ENCODE measurements around the gene PDE6G. TPM values are rescaled to one million over a fixed set of nuclear protein-coding genes. Genes with fewer than 3 reads are reported as not detected.
"Not testable (repeated sequence)": the region's sequence is repeated elsewhere in the genome, so short reads cannot be mapped to it uniquely, and the experiment has no call there.

The PDE6G gene
- polyA plus RNA-seq, 1 donor = 4.0 TPM

DNA sequence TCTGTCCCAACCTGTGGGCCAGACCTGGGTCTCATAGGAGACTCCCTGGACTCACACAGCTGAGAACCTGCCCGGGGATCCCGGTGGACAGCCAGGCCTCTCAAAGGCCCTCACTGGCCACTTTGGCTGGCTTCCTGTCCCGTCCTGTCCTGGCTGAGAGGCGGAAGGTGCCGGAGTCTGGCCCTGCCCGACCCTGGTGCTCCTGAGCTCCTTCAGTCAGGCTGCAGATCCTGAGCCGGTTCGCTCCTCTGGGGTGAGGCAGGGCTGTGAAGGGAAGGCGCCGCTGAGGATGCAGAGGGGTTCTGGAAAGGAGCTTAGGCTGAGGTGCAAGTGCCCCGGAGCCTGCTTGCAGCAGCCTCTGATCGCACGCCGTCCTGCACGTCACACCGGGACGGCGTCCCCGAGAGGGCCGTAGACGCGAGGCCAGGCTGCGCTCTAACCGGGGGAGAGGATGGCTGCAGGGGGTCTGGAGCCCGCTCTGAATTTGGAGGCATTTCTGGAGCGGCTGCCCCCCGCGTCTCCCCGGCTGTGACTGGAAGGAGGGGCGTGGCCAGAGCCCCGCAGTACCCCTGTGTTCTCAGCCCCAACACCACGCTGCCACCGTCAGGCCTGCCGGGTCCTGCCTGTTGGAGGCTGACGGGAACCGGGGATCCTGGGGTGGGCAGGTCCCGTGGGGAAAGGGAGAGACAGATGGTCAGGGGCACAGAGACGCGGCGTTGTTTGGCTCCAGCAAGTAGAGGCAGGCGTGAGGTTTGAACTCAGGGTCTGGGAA lies 31.6 kb upstream of the PDE6G start:
- no peak for DNase-seq

DNA sequence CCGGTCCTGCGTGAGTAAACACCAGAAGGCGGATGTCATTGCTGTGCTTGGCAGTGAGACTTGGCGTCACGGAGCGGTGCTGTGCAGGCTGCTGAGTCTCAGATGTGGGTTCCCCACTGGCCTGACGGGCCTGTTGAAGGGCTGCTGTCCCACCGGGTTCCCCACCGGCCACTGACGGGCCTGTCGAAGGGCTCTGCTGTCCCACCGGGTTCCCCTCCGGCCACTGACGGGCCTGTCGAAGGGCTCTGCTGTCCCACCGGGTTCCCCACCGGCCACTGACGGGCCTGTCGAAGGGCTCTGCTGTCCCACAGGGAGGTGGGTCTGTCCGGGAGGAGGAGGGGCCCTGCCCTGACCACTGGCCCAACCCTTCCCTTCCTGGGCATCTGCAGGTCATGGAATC lies 30.3 kb upstream of the PDE6G start:
- no peak for DNase-seq

DNA sequence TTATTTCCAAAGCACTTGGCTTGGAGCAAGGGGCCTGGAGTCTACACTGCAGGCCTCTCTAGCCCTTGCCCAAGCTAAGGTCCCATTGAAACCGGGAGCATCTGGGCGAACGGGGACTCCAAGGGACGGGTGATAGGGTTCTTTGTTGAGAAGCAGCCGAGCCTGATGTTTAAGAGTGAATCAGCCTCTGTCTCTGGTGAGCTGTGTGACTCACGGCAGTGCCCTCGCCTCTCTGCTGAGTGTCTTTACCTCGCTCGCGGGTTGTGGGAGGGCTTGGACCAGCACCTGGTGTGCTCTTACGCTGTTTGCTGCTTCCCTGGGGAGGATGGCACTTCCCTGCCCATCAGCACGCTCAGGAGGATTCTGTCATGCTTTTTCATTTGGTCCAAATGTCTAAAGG lies 28.8 kb upstream of the PDE6G start:
- DNase-seq = no peak

DNA sequence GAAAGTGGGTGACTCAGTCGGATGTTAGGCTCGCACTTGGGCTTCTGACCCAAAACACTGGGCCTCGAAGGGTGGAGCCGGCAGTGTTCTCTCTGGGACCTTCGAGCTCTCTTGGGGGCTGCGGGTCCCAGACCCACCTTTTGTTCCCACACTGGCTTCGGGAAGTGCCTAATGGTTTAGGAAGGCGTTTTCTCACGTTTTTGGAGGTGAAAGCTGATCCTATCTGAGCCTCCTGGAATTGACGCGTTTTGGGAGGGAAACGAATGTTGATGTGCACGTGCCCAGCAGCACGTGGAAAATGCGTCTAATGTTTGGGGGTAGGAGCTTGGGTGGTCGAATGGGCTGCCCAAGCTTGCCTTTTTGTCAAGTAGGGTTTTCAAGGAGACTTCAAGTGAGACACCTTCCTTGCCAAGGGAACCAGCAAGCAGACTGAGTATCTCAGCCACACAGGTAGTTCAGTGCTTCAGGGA lies 28.1 kb upstream of the PDE6G start:
- DNase-seq = no peak

DNA sequence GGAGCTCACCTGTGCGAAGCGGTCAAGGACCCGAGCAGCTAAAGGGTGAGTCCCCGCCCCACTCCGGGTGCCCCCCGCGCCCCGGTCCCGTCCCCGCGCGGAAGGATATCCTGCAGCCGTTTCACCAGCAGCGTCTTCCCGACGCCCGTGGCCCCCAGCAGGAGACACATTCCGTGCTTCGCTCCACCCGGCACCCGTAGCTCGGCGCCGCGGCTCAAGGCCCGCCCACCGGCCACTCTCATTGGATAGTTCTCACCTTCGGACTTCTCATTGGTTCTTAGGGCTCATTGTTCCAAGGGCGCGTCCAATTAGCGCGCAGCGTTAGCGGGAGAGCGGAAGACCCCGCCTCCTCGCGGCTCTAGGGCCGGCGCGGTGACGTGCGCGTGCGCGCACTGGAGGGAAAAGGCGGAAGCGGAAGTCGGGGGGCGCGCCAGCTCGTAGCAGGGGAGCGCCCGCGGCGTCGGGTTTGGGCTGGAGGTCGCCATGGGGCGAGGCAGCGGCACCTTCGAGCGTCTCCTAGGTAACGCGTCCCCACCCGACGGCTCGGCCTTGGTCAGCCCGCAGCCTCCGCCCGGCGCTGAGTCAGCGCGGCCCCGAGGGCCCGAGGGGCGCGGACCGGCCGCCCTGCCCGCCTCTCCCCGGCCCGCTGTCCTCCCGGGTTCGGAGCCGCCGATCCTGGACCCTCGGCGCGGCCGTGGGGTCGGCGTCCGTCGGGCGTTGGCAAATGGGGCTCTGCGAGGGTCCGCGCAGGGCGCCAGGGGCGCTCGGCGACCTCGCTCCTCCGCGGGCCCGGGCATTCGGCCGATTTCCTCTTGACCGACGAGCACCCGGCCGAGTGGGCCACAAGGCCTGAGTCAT lies 27.5 kb upstream of the PDE6G start, which contains the start of the genes ARL16 and HGS:
ARL16 (minus strand) TSS at position 214 of the 858 bp plus-strand sequence; CDS start at position 170, 44 bp downstream.
HGS (plus strand) TSS at position 428 of the 858 bp plus-strand sequence; CDS start at position 484, 56 bp downstream.
- DNase-seq = peak; percentile 100

DNA sequence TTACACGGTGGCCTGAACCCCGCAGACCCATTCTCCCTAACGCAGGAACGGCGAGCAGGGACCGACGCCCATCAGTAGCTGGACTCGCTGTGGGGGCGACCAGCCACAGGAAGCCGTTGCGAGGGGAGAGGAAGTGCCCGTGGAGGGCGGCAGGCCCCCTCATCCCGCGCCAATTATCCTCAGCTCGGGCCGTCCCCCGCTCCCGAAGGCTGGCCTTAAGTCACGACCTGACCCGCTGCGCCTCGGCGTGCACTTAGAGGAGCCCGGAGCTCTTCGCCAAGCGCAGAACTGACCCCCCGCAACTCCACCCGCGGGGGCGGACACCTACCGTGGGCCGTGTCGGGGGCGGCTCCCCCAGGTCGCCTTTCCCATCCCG lies 26.9 kb upstream of the PDE6G start:
- DNase-seq = no peak

DNA sequence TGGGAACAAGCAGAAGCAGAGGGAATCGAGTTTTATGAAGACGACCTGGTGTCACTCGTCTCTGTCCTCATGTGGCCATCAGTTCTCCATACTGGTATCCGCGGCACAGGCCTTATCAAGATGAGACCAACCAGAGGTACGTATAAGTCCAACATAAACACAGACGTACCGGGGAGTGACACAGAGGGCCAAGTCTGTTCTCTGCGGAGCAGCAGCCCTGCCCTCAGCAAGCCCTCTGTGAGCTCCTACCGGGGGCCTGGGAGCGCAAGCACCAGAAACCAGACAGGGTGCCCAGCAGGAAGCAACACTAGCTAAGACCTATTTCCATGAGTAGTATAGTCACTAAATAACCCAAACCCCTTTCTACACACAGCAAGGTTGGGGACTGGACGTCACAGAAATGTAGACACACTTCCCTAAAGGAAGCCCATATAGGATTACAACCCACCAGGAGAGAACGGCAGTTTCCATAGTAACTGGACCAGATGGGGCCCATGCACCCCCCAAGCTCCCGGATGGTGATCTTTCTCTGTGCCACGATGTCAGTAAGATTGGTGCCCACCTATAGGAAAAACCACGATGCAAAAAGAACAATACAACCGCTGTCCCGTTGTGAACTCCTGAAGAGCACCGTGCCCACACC lies 26.3 kb upstream of the PDE6G start:
- no peak for DNase-seq

DNA sequence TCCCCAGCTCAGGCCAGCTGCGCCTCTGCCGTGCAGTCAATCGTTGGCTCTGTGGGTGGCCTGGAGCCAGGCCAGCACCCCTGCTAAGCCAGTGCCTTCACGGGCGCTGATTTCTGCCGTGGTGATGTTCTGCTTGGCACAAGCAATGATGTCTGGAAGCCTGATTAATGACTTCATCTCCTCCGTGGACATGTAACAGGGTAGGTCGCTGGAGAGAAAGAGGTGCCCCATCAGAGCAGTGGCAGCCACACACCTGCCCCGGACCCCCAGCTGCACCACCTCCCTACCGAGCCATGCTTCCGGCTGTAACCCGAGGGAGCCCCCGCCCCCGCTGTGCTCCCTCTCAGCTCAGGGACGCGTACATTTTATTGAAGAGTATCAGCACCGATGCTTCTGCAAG lies 25.3 kb upstream of the PDE6G start:
- no peak for DNase-seq

DNA sequence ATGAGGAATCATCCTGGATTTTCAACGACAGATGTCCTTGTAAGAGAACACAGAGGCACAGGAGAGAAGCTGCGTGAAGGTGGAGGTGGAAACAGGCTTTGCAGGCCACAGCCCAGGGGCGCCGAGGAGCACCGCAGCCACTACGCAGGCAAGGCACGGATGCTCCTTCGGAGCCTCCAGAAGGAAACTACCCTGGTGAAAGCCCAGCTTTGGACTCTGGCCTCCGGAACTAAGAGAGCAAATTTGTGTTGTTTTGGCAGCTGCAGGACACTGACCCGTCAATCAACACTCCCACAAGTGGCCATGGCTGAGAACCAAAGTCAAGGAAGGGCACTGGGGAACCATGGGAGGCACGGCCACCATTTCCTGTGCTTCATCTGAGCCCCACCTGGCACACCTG lies 23.8 kb upstream of the PDE6G start:
- no peak for DNase-seq

DNA sequence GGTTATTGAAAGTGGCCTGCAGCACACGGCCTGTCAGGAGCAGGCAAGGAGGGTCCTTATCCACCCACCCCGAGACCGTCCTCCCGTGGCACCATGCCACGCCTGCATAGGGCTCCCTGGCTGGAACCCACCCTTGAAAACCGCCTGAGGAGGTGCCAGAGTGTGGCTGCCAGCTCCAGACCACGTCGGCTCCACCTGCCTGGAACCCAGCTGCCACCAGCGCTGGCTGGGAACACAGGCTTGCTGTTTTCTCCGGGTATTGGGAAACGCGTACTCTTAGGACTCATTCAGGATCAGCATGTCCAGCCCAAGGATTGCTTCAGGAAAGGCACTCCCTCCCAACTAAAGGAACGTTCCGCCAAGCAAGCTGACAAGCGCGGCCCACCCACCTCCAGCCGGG lies 20.6 kb upstream of the PDE6G start:
- no peak for DNase-seq

DNA sequence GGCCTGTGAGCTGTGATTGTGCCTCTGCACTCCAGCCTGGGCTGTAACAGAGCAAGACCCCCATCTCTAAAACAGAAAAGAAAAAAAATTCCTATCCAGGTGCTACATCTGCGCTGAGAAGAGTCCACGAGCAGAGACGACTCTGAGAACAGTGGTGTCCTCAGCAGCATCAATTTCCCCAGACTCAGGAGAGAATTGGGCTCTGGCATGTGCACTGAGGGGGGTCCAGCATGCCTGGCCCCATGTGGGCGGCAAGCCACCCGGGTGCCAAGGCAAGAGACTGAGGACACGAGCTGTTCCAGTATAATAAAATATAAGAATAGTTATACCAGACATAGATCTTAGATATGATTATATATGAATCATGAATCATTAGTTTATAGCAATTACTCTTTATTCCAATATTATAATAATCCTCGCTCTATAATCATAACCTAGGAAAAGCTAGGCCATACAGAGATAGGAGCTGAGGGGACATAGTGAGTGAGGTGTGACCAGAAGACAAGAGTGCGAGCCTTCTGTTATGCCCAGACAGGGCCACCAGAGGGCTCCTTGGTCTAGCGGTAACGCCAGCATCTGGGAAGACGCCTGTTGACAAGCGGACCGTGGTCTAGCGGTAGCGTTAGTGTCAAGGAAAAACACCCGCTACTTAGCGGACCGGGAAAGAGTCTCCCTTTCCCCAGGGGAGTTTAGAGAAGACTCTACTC lies 19.3 kb upstream of the PDE6G start:
- DNase-seq = not testable (repeated sequence)

DNA sequence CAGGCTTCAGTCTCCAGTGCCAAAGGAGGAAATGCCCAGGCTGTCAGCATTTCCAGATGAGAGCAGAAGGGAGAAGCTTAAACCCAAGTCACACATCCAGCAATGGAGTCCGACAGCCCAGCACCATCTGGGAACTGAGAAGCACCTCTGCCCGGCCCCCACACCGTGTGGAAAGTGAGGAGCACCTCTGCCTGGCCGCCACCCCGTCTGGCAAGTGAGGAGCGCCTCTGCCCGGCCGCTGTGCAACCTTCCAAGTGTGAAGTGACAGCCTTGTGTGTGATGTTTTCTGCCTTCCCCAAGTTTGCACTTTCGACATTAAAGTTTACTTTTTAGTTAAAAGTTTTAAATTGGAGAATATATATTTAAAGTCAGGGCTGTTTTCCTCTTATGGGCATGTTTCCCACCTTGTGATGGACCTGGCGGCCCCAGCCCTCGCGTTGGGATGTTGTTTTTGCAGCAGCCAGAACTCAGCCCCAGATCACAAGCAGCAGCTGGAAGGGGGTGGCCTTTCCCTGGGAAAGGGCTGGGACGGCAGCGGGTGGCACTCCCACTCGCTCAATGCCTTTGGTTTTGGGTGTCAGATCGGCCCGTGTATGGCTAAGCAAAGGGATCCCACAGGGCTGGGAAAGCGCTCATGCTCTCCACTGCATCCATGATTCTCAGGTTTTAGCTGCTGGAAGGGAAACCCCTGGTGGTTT lies 17.4 kb upstream of the PDE6G start:
- DNase-seq = no peak

DNA sequence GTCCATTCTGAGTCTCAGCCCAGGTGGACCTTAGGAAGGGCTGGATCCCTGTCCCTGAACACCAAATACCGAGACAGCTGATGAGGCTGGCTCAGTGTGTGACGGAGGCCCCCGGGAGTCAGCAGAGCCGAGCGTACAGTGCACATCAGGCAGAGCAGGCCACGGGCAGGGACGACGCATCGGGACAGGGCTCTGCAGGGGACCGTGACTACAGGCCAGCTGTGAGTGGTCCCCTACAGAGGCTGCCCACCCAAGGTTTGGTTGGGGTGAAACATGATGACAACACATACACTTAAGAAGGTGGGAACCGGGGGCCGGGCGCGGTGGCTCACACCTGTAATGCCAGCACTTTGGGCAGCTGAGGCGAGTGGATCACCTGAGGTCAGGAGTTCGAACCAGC lies 16.6 kb upstream of the PDE6G start:
- DNase-seq = no peak

DNA sequence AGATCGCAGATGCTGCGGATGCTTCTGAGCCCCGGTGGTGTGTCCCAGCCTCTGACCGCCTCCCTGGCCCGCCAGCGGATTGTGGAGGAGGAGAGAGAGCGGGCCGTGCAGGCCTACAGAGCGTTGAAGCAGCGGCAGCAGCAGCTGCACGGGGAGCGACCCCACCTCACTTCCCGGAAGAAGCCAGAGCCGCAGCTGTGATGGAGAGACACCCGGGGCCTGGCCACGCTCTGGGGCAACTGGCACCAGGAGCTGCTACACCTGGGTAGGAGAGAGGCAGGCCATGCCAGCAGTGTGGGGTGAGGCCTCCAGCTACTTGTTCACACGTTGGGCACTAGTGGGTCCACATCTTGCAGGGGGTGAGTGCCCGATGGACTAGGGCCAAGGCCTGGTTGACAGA lies 16.2 kb upstream of the PDE6G start:
- no peak for DNase-seq

DNA sequence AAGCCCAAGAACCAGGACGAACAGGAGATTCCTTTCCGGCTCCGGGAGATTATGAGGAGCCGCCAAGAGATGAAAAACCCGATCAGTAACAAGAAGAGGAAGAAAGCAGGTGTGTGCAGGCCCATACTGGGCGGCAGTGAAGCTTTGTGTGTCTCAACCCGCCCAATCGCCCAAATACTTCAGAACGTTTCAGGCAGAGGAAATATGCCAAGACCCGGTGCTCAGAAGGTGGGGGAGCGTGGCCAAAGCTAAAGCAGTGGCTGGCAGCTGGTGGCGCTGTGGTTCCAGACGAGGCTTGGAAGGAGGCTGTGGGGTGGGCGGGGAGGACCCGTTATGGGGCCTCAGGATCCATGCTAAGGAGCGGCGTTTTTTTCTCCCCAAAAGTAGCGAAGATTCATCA lies 11.4 kb upstream of the PDE6G start:
- no peak for DNase-seq

DNA sequence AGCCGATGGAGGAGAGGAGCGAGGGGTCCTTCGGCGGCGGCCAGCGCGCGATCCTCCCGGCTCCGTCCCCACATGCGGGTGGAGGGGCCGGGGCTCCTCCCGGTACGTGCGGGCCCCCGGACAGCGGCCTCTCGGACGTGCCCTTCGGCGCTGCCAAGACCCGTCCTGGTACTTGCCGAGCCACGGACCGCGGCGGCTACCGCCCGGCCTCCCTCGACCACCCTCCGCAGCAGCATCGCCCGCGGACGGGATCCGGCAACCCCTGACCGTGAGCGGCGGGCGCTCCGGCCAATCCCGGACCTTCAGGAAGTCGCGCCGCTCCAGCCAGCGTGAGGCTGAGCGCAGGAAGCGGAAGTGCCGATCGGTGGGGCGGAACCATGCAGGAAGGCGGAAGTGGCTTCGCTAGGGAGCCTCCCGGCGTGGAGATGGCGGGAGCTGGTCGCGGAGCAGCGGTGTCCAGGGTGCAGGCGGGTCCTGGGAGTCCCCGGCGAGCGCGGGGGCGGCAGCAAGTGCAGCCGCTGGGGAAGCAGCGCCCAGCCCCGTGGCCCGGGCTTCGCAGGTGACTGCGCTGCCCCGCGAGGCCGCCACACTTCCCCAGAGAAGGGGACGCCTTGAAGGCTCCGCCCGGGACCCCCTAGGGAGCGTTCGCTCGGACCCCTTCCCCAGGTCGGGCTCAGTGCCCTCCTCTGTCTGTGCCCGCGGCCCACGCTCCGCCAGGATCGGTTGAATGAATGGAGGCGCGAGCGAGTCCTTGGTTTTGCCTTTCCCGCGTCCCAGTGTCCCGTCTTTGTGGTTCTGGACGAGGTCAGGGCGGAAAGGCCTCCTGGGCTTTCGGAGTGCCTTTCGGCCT lies 10.2 kb upstream of the PDE6G start, which contains the start of the genes CCDC137 and OXLD1:
CCDC137 (plus strand) TSS at position 396 of the 850 bp plus-strand sequence; CDS start at position 426, 30 bp downstream.
OXLD1 (minus strand) TSS at position 264 of the 850 bp plus-strand sequence; CDS start at position 236, 28 bp downstream.
- DNase-seq = peak; percentile 95

DNA sequence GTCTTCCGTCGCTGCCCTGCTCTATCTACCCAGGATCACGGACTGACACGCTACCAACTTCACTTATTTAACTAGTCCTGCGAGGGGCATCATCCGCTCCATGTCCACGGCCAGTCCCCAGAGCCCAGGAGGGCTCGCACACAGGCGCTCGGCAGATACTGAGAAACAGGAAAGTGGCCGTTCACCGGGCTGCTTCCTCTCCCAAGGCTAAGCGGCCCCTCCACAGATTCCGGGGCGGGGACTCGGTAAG lies 9.7 kb upstream of the PDE6G start:
- DNase-seq = no peak

DNA sequence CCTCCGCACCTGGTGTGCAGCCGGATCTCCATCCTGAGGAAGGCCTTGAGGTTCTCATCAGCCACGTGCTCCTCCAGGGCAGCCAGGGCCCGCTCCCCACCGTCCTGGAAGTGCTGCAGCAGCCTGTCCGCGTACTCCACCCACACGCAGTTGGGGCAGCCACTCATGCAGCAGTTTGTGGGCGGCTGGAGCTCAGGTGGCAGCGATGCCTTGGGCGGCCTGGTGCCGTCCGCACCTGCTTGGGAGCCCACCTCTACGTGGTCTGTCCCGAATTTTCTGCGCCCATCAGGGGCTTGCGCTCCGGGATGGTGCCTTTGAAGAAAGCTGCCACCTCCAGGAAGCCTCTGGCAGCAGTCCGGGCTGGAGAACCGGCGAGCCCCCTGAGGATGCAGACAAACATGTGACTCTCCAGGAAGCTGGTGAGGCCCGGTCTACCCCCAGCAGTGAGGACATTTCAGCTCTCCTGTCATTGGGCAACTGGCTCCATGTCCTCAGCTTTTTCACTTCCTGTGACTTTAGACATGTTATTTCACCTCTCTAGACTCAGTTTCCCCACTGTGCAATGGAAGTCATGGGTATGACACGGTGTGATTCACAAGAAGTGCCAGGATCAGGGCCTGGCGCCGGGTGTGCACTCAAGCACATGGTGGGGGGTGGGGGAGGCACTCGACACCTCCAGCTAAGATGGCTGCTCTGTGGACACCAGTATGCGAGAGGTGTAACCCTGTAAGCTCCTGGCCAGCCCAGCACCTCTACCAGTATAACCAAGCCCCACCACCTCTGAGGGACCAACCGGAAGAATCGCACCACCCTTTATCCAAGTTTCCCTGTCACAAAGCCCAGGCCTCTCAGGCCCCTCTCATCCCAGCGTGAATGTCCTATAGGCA lies 9.1 kb upstream of the PDE6G start:
- DNase-seq = no peak

DNA sequence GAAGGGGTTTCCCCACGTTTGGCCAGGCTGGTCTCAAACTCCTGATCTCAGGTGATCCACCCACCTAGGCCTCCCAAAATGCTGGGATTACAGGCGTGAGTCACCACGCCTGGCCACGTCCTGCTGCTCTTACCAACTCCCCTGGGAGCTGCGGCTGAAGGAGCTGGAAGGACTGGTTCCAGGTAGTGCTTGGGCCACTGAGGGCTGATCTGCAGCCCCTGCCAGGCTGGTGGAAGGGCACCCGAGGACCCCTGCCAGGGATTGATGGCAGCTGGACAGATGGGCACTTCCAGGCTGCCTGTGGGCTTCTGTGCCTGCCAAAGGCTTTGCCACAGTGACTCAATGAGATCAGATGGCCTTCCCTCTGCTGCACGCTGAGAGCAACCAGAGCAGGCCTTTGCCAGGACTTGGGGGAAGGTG lies 7.7 kb upstream of the PDE6G start:
- DNase-seq = no peak

DNA sequence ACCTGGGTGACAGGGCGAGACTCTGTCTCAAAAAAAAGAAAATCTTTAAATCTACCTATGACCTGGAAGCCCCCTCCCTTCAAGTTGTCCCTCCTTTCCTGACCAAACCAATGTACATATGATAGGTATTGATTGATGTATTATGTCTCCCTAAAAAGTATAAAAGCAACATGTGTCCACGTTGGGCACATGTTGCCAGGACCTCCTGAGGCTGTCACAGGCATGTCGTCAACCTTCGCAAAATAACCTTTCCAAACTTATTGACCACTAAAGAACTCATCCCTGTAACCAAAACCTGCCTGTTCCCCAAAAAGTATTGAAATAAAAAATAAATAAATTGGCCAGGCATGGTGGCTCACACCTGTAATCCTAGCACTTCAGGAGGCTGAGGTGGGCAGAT lies 5.7 kb upstream of the PDE6G start:
- no peak for DNase-seq
